ENCODE results near the gene TMEM198.

DNA sequence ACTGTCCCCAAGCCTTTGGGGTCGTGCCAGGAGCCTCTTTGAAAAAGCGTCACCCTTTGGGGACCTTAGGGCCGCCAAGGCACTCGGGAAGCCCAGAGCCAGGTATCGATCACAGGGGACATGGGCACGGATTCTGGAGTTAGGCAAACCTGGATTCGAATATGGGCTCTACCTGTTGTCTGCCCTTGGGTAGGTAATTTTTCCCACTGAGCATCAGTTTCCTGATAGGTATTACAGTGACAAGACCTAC is 9.3 kb downstream of the TMEM198 start:
- no peak for TF ChIP-seq CTCF (conservative IDR thresholded peaks at IDR 0.05; ENCODE audit: low read length)
- no peak for TF ChIP-seq EZH2phosphoT487 (IDR thresholded peaks at IDR 0.05; ENCODE audit: borderline replicate concordance, low read depth, low read length)
